ENCODE measurements around the gene FRAT1. TPM values are rescaled to one million over a fixed set of nuclear protein-coding genes. Genes with fewer than 3 reads are reported as not detected.

FRAT1 gene
- total and polyA plus RNA-seq, 2 of the 13 experiments (the other 11 are each of a cell fraction or from before 2014, with no cell fraction given): 1.7 to 2.3 TPM

DNA sequence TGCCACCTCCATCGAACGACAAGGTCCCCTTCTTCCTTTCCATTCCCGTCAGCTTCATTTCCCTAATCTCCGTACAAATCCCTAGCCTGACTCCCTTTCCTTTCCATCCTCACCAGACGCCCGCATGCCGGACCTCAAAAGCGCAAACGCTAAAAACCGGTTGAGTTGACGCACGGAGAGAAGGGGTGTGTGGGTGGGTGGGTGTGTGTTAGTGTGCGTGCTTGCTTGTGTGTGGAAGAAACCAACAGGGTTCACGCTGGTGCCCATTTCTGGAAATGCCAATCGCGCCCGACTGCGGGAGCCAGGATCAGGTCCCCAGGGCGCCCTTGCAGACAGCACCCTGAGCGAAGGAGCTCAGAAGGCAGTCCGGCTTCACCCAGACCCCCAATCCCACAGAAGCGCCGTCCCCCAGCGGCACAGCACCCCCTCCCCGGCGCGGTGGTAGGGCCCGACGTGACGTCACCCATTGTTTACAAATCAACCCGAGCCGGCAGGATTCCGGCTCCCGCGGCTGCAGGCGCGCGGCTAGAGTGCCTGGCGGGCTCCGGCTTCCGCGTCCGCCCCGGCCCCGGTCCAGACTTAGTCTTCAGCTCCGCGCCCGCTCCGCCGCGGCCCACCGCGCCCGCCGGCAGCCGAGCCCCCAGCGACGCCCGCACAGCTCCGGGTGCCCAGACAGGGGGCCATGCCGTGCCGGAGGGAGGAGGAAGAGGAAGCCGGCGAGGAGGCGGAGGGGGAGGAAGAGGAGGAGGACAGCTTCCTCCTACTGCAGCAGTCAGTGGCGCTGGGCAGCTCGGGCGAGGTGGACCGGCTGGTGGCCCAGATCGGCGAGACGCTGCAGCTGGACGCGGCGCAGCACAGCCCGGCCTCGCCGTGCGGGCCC, at the start of gene FRAT1 (continued):
- TF ChIP-seq, protein P1, sequence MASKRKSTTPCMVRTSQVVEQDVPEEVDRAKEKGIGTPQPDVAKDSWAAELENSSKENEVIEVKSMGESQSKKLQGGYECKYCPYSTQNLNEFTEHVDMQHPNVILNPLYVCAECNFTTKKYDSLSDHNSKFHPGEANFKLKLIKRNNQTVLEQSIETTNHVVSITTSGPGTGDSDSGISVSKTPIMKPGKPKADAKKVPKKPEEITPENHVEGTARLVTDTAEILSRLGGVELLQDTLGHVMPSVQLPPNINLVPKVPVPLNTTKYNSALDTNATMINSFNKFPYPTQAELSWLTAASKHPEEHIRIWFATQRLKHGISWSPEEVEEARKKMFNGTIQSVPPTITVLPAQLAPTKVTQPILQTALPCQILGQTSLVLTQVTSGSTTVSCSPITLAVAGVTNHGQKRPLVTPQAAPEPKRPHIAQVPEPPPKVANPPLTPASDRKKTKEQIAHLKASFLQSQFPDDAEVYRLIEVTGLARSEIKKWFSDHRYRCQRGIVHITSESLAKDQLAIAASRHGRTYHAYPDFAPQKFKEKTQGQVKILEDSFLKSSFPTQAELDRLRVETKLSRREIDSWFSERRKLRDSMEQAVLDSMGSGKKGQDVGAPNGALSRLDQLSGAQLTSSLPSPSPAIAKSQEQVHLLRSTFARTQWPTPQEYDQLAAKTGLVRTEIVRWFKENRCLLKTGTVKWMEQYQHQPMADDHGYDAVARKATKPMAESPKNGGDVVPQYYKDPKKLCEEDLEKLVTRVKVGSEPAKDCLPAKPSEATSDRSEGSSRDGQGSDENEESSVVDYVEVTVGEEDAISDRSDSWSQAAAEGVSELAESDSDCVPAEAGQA (IDR thresholded peaks at IDR 0.05; ENCODE audit: low read depth): peak; percentile 25; the same call in 1 of the 2 replicates
- TF ChIP-seq, protein P1 (CRISPR knock-in tag; IDR thresholded peaks at IDR 0.05; ENCODE audit: borderline replicate concordance): no peak
- TF ChIP-seq, protein P2, sequence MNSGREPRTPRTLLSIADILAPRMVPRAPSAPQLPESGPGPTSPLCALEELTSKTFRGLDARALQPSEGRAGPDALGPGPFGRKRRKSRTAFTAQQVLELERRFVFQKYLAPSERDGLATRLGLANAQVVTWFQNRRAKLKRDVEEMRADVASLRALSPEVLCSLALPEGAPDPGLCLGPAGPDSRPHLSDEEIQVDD (CRISPR knock-in tag; IDR thresholded peaks at IDR 0.05; ENCODE audit: borderline replicate concordance): no peak
- TF ChIP-seq, protein P3, sequence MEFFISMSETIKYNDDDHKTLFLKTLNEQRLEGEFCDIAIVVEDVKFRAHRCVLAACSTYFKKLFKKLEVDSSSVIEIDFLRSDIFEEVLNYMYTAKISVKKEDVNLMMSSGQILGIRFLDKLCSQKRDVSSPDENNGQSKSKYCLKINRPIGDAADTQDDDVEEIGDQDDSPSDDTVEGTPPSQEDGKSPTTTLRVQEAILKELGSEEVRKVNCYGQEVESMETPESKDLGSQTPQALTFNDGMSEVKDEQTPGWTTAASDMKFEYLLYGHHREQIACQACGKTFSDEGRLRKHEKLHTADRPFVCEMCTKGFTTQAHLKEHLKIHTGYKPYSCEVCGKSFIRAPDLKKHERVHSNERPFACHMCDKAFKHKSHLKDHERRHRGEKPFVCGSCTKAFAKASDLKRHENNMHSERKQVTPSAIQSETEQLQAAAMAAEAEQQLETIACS (CRISPR knock-in tag; IDR thresholded peaks at IDR 0.05): no peak
- TF ChIP-seq ZNF883 (CRISPR knock-in tag; IDR thresholded peaks at IDR 0.05; ENCODE audit: not compliant biosample characterization): no peak
- no peak for TF ChIP-seq ZNF501 (CRISPR knock-in tag; IDR thresholded peaks at IDR 0.05)
- TF ChIP-seq AHR (CRISPR knock-in tag; IDR thresholded peaks at IDR 0.05): no peak
- TF ChIP-seq, protein P4, sequence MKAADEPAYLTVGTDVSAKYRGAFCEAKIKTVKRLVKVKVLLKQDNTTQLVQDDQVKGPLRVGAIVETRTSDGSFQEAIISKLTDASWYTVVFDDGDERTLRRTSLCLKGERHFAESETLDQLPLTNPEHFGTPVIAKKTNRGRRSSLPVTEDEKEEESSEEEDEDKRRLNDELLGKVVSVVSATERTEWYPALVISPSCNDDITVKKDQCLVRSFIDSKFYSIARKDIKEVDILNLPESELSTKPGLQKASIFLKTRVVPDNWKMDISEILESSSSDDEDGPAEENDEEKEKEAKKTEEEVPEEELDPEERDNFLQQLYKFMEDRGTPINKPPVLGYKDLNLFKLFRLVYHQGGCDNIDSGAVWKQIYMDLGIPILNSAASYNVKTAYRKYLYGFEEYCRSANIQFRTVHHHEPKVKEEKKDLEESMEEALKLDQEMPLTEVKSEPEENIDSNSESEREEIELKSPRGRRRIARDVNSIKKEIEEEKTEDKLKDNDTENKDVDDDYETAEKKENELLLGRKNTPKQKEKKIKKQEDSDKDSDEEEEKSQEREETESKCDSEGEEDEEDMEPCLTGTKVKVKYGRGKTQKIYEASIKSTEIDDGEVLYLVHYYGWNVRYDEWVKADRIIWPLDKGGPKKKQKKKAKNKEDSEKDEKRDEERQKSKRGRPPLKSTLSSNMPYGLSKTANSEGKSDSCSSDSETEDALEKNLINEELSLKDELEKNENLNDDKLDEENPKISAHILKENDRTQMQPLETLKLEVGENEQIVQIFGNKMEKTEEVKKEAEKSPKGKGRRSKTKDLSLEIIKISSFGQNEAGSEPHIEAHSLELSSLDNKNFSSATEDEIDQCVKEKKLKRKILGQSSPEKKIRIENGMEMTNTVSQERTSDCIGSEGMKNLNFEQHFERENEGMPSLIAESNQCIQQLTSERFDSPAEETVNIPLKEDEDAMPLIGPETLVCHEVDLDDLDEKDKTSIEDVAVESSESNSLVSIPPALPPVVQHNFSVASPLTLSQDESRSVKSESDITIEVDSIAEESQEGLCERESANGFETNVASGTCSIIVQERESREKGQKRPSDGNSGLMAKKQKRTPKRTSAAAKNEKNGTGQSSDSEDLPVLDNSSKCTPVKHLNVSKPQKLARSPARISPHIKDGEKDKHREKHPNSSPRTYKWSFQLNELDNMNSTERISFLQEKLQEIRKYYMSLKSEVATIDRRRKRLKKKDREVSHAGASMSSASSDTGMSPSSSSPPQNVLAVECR (CRISPR knock-in tag; IDR thresholded peaks at IDR 0.05; ENCODE audit: borderline replicate concordance): peak; percentile 51; the same call in 1 of the 2 replicates
- 0 out of 2 replicates have a peak, but pooled peaks have one; percentile 32 for TF ChIP-seq ZNF224 (CRISPR knock-in tag; IDR thresholded peaks at IDR 0.05)
- TF ChIP-seq ZNF83 (CRISPR knock-in tag; IDR thresholded peaks at IDR 0.05; ENCODE audit: borderline replicate concordance): no peak
- TF ChIP-seq, protein P5, sequence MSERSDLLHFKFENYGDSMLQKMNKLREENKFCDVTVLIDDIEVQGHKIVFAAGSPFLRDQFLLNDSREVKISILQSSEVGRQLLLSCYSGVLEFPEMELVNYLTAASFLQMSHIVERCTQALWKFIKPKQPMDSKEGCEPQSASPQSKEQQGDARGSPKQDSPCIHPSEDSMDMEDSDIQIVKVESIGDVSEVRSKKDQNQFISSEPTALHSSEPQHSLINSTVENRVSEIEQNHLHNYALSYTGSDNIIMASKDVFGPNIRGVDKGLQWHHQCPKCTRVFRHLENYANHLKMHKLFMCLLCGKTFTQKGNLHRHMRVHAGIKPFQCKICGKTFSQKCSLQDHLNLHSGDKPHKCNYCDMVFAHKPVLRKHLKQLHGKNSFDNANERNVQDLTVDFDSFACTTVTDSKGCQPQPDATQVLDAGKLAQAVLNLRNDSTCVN (CRISPR knock-in tag; IDR thresholded peaks at IDR 0.05; ENCODE audit: borderline replicate concordance): no peak
- peak; percentile 46; the same call in 1 of the 2 replicates for TF ChIP-seq MAZ (IDR thresholded peaks at IDR 0.05; ENCODE audit: borderline replicate concordance, low read depth, low read length)
- peak; percentile 47; the same call in 1 of the 2 replicates for TF ChIP-seq MAZ (CRISPR knock-in tag; IDR thresholded peaks at IDR 0.05; ENCODE audit: low read depth)
- TF ChIP-seq NR1H2 (CRISPR knock-in tag; IDR thresholded peaks at IDR 0.05; ENCODE audit: borderline replicate concordance, low read depth): no peak

Measured in HepG2 (cell line).